Glutamatergic neuron (in vitro differentiated cells): Measurements from ENCODE around the gene ZNF697. TPM values are rescaled to one million over a fixed set of nuclear protein-coding genes. Genes with fewer than 3 reads are reported as not detected.
"Not testable (repeated sequence)": the region's sequence is repeated elsewhere in the genome, so short reads cannot be mapped to it uniquely, and the experiment has no call there.

ENCODE experiments used
- DNase-seq: peaks from one replicate; pipeline ENCODE4 v3.0.0; 2022
- H3K27ac Mint-ChIP-seq: one replicate; pipeline ENCODE4 v1.8.0; 2020; ENCODE audit warnings: mild to moderate bottlenecking, mixed read lengths, inconsistent platforms; ENCODE audit not compliant: unreplicated experiment
- H3K27me3 Mint-ChIP-seq: one replicate; pipeline ENCODE4 v1.8.0; 2020; ENCODE audit warnings: mild to moderate bottlenecking, moderate library complexity, mixed read lengths, inconsistent platforms; ENCODE audit not compliant: unreplicated experiment
- H3K36me3 Mint-ChIP-seq: one replicate; pipeline ENCODE4 v1.8.0; 2020; ENCODE audit warnings: mild to moderate bottlenecking, mixed read lengths, inconsistent platforms; ENCODE audit not compliant: unreplicated experiment
- H3K4me1 Mint-ChIP-seq: one replicate; pipeline ENCODE4 v1.8.0; 2020; ENCODE audit warnings: mild to moderate bottlenecking, low read depth, mixed read lengths, inconsistent platforms; ENCODE audit not compliant: unreplicated experiment
- H3K4me3 Mint-ChIP-seq: one replicate; pipeline ENCODE4 v1.8.0; 2020; ENCODE audit warnings: mild to moderate bottlenecking, mixed read lengths, inconsistent platforms; ENCODE audit not compliant: unreplicated experiment
- H3K9me3 Mint-ChIP-seq: one replicate; pipeline ENCODE4 v1.8.0; 2020; ENCODE audit warnings: mild to moderate bottlenecking, moderate library complexity, mixed read lengths, inconsistent platforms; ENCODE audit not compliant: unreplicated experiment
- long read RNA-seq: library from polyadenylated mRNA; unstranded; transcript quantifications from one replicate; pipeline ENCODE4 v2.0.0, GENCODE V29; 2020; ENCODE audit not compliant: unreplicated experiment
- total RNA-seq: library from RNA; stranded (reverse); fragmentation: NEBNext Ultra II Directional; extraction: Animal tissue kit (Norgen Biotek cat#: 25700); gene quantifications from one replicate; pipeline ENCODE4 v1.2.1, GENCODE V29; 2021; ENCODE audit not compliant: unreplicated experiment
- TF ChIP-seq, protein P1 (sequence below): fragments of 200-600 bp; sonication (generic); IDR thresholded peaks from one replicate; pipeline ENCODE4 v1.5.0; 2021; ENCODE audit not compliant: partially characterized antibody, unreplicated experiment

The ZNF697 gene
- total RNA-seq = 41.9 TPM
- long read RNA-seq = 0 reads

DNA sequence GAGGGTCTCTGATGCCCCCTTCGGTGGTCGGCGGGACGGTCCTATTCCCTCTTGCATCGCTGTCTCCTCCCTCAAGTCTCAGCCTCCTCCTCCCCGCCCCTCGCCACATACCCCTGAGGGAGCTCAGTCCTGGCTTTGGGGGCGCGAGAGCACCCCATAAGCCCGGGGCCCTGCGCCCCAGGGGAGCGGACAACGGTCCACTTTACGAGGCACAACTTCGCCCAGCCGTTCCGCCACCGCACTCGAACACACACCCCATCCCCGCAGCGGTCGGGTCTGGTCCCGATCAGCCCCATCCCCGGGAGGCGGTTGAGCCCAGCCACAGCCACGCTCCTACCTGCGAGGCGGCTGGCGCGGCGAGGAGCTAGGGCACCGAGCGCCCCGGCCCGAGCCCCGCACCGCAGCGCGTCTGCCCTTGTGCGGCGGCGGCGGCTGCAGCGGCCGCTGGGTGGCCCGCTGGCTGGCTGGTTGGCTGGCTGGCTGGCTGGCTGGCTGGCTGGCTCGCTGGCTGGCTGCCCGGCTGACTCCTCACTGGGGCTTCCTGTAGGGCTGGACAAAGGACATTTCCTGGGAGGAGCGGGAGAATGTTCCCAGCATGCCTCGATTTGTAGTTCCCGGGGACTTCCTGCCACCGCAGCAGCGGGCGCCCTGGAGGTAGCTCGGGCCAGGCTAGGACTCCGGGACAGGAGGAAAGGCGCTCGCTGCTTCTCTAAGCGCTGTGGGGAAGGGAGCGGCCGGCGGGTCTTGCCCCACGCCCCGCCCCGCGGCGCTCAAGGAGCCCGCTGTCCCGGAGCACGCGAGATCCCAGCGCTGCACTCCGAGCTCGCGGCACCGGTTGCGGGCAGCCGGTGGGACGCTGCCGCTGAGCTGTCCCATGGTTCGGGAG, at the start of gene ZNF697:
Gene ZNF697 (minus strand): TSS at position 533 of the 886 bp plus-strand sequence. CDS start 22,166 bp downstream, outside the sequence.
- peaks cover 8% of the 10 kb centered on the region for H3K27me3 Mint-ChIP-seq
- peaks cover 32% of the 10 kb centered on the region for H3K4me1 Mint-ChIP-seq
- TF ChIP-seq, protein P1, sequence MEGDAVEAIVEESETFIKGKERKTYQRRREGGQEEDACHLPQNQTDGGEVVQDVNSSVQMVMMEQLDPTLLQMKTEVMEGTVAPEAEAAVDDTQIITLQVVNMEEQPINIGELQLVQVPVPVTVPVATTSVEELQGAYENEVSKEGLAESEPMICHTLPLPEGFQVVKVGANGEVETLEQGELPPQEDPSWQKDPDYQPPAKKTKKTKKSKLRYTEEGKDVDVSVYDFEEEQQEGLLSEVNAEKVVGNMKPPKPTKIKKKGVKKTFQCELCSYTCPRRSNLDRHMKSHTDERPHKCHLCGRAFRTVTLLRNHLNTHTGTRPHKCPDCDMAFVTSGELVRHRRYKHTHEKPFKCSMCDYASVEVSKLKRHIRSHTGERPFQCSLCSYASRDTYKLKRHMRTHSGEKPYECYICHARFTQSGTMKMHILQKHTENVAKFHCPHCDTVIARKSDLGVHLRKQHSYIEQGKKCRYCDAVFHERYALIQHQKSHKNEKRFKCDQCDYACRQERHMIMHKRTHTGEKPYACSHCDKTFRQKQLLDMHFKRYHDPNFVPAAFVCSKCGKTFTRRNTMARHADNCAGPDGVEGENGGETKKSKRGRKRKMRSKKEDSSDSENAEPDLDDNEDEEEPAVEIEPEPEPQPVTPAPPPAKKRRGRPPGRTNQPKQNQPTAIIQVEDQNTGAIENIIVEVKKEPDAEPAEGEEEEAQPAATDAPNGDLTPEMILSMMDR = peak; percentile 47
- peaks cover 10% of the 10 kb centered on the region for H3K9me3 Mint-ChIP-seq
- peak within 1 kb of the TSS; percentile 88 for H3K27ac Mint-ChIP-seq
- DNase-seq = peak; percentile 91
- H3K4me3 Mint-ChIP-seq = peak within 1 kb of the TSS; percentile 95
- no peaks in the 10 kb centered on the region for H3K36me3 Mint-ChIP-seq

DNA sequence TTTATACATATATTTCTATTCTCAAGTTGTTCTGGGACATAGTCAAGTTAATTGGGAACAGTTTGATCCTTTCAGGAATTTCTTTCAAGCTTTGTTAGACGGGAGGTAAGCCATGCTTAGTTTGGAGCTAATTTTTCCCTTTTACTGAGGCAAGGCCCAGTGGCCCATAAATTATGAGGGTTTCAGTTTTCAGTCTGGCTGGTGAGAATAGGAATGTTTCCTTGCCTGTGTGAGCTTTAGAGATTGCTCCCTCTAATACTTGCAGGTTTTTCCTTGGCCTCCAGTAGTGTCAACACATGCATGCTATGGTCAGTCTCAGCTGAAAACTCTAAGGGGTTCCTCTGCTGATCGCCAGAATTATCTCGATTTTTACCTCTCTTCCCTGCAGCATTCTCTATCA, 49.5 kb upstream of the ZNF697 start:
- DNase-seq = no peak
- Mint-ChIP-seq H3K27ac (no peak overlapping the region), H3K36me3 (peaks cover 29% of the 10 kb centered on the region), H3K4me1 (no peaks in the 10 kb centered on the region), H3K9me3 (peaks cover 6% of the 10 kb centered on the region), H3K27me3 (no peaks in the 10 kb centered on the region), H3K4me3 (no peak overlapping the region)
- TF ChIP-seq, protein P1 = no peak

DNA sequence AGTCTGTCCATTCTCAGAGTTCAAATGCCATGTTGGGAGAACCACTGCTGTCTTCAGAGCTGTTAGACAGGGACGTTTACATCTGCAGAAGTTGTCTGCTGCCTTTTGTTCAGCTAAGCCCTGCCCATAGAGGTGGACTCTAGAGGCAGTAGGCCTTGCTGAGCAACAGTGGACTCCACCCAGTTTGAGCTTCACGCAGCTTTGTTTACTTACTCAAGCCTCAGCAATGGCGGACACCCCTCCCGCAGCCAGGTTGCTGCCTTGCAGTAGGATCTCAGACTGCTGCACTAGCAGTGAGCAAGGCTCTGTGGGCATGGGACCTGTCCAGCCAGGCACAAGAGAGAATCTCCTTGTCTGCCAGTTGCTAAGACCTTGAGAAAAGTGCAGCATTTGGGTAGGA, 48.8 kb upstream of the ZNF697 start:
- H3K27ac Mint-ChIP-seq, H3K4me3 Mint-ChIP-seq, H3K4me1 Mint-ChIP-seq, DNase-seq, H3K27me3 Mint-ChIP-seq, H3K9me3 Mint-ChIP-seq: not testable (repeated sequence)
- peaks cover 22% of the 10 kb centered on the region for H3K36me3 Mint-ChIP-seq

DNA sequence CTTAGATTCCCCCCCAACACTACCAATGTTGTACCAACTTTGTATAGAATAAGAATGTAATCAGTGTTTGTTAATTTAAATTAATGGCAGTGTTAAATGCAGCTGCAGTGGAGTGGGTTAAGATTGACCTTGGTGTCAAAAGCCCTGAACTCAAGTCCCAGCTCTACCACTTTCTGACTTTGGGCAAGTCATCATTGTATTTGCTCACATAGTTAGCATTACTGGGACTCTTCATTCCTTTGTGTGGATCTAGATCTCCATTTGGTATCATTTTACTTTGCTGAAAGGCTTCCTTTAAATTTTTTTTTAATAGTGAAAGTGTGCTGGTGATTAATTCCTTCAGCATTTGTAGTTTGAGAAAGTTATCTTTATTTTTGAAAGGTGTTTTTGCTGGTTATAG, 41.4 kb upstream of the ZNF697 start:
- Mint-ChIP-seq H3K4me3 (no peak overlapping the region), H3K27me3 (no peaks in the 10 kb centered on the region), H3K4me1 (no peaks in the 10 kb centered on the region), H3K9me3 (no peaks in the 10 kb centered on the region), H3K36me3 (peaks cover 2% of the 10 kb centered on the region), H3K27ac (no peak overlapping the region)
- TF ChIP-seq, protein P1 = no peak
- DNase-seq = no peak

DNA sequence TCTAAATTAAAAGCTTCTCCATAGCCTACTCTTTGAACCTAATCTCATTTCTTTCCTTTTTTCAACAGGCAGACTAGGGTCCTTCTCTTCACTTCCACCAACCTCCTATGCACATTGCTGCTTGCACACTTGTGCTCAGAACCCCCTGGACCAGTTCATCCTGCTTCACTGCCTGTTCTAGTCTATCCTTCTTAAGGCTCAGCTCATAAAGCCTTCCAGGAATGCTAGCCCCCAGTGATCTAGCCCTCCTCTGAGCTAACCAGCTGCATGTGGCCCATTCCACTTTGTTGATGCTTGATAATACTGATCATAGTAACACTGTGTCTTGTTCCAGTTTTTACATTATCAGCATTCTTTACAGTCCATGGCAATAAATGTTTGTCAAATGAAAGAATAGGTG, 40.7 kb upstream of the ZNF697 start:
- no peak overlapping the region for H3K27ac Mint-ChIP-seq
- TF ChIP-seq, protein P1 = no peak
- DNase-seq = no peak
- H3K36me3 Mint-ChIP-seq = no peaks in the 10 kb centered on the region
- H3K9me3 Mint-ChIP-seq = no peaks in the 10 kb centered on the region
- no peaks in the 10 kb centered on the region for H3K27me3 Mint-ChIP-seq
- no peak overlapping the region for H3K4me3 Mint-ChIP-seq
- H3K4me1 Mint-ChIP-seq = no peaks in the 10 kb centered on the region
